NOMO-1 treated with DMSO at 0.1 percent for 48 hours (cell line): ENCODE measurements around the gene ITGB7.

Experiments used
- DNase-seq: peaks from one replicate; lab custom pipeline; 2025; ENCODE audit not compliant: unreplicated experiment; lab: John Stamatoyannopoulos, UW

Gene ITGB7

DNA sequence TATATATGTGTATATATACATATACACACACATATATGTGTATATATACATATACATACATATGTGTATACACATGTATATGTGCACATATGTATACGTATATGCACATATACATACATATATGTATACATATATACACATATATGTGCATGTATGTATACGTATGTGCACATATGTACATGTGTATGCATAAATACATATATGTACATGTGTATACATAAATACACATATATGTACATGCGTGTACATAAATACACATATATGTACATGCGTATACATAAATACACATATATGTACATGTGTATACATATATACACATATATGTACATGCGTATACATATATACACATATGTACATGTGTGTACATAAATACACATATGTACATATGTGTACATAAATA, 59.9 kb downstream of the ITGB7 start:
- no peak for DNase-seq

DNA sequence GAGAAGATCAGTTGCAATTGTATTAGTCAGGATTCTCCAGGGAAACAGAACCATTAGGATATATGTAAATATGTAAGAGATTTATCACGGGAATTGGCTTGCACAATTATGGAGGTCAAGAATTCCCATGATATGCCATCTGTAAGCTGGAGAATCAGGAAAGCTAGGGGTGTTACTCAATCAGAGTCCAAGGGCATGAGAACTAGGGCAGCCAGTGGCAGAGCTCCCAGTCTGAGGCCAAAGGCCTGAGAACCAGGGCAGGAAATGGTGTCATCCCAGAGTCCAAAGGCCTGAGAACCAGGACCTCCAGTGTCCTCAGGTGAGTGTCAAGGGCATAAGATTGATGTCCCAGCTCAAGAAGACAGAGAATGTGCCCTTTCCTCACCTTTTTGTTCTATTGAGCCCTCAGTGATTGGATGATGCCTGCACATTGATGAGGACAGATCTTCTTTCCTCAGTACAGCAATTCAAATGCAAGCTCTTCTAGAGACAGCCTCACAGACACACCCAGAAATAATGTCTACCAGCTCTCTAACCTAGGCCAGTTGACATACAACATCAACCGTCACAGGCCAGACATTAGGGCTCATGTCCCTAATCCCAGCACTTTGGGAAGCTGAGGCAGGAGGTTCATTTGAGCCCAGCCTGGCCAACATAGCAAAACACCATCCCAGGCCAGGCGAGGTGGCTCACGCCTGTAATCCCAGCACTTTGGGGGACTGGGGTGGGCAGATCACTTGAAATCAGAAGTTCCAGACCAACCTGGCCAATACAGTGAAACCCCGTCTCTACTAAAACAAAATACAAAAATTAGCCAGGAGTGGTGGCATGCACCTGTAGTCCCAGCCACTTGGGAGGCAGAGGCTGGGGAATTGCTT, 61.4 kb downstream of the ITGB7 start:
- no peak for DNase-seq

DNA sequence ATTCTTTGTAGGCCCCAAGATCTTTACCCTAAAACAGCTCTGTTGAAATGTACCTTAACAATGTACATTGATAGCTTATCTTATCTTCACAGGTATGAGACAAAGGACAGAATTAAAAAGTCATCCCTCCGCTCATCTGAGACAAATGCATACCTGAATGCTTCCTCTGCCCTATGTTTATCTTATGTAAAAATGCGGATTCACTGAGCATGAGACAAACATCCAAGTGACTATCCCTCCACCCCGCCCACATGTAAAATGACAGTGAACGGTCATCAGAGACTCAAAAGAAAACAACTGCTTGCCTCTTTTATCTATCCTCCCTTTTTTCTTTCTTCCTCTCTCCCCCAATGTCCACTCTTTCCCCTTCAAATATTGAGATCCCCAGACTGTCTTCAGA, 63.7 kb downstream of the ITGB7 start:
- DNase-seq = no peak
